K562 (cell line): ENCODE results near the gene VPS4B. TPM values are rescaled to one million over a fixed set of nuclear protein-coding genes. Genes with fewer than 3 reads are reported as not detected.

Source experiments
- ATAC-seq: fragments of 200-7000 bp; cut with Tn5 transposase; 3 replicates; pipeline ENCODE4 v1.9.1; 2020; ENCODE audit warnings: moderate library complexity
- BruUV-seq: library from RNA; stranded (reverse); fragments of 400-500 nt; replicated peaks from 2 replicates; lab custom pipeline; 2021; lab: Mats Ljungman, UMichigan
- CTCF ChIA-PET: fragments of 300-600 bp; formaldehyde crosslinking; extraction: SDS; loops from one replicate; lab custom pipeline; 2021; ENCODE audit warnings: low intra/inter-chr PET ratio; lab: Yijun Ruan, JAX
- POLR2A ChIA-PET: fragments of 300-600, 350-650 bp; sonication (Branson Sonifier 250); formaldehyde crosslinking; extraction: SDS; loops from one replicate; lab custom pipeline; 2021; ENCODE audit warnings: antibody characterized with exemption, inconsistent platforms; lab: Yijun Ruan, JAX
- DNase-seq, 4 experiments: peaks; one replicate each; pipeline versions ENCODE4 v3.0.0 to v3.0.0-alpha.2; 2011 to 2018; ENCODE audit warnings: low spot score in 3 of 4, mixed read lengths in 3 of 4; ENCODE audit errors: extremely low read depth in 1 of 4
- FAIRE-seq: peaks from 2 replicates; lab custom pipeline; 2011; peaks lifted over from hg19 to GRCh38; lab: Jason Lieb, UNC
- H2AFZ ChIP-seq: 2 replicates; pipeline ENCODE4 v1.6.0; 2011; ENCODE audit warnings: low read depth, low read length, control low read depth, inconsistent platforms
- H3K27ac ChIP-seq: fragments of 200-600 bp; 3 replicates; pipeline ENCODE4 v1.8.0; 2011; ENCODE audit warnings: low read depth, mild to moderate bottlenecking, control low read depth, inconsistent platforms, low read length, moderate library complexity, mixed read lengths; ENCODE audit errors: extremely low read depth
- H3K27me3 ChIP-seq, 2 experiments: fragments of 300-600 bp in 1 of 2; 2 replicates in 1 of 2; 3 replicates in 1 of 2; pipeline versions ENCODE4 v1.6.0 to v1.8.0; 2011; ENCODE audit warnings: inconsistent platforms in 2 of 2, low read length in 2 of 2, mild to moderate bottlenecking in 1 of 2, mixed read lengths in 1 of 2, moderate library complexity in 1 of 2; ENCODE audit not compliant: control insufficient read depth in 2 of 2, insufficient read depth in 2 of 2
- H3K36me3 ChIP-seq: fragments of 300-600 bp; 3 replicates; pipeline ENCODE4 v1.8.0; 2011; ENCODE audit warnings: mild to moderate bottlenecking, low read length, inconsistent platforms; ENCODE audit not compliant: control insufficient read depth, insufficient read depth
- H3K4me1 ChIP-seq, 2 experiments: fragments of 200-600 bp in 1 of 2; replicated peaks in 1 of 2; 2 replicates in 1 of 2; 3 replicates in 1 of 2; pipeline versions ENCODE4 v1.5.1 to v1.8.0; 2011; ENCODE audit warnings: inconsistent platforms in 2 of 2, low read length in 2 of 2, mild to moderate bottlenecking in 1 of 2, mixed read lengths in 1 of 2, moderate library complexity in 1 of 2; ENCODE audit not compliant: control insufficient read depth in 2 of 2, insufficient read depth in 2 of 2
- H3K4me2 ChIP-seq: 2 replicates; pipeline ENCODE4 v1.6.1; 2011; ENCODE audit warnings: low read length, control low read depth, inconsistent platforms, mixed read lengths; ENCODE audit not compliant: insufficient read depth
- H3K4me3 ChIP-seq: fragments of 200-600 bp; sonication (generic), shearing (Covaris generic); 2 replicates; pipeline ENCODE4 v1.5.1; 2016; ENCODE audit warnings: control low read depth, inconsistent platforms
- H3K79me2 ChIP-seq: fragments of 200-600 bp; 3 replicates; pipeline ENCODE4 v1.8.0; 2011; ENCODE audit warnings: low read length, inconsistent platforms; ENCODE audit not compliant: control insufficient read depth, insufficient read depth
- H3K9ac ChIP-seq, 2 experiments: 2 replicates each; pipeline versions ENCODE4 v1.6.0 to v1.6.1; 2011; ENCODE audit warnings: low read depth in 2 of 2, low read length in 2 of 2, control low read depth in 1 of 2, inconsistent platforms in 1 of 2, mild to moderate bottlenecking in 1 of 2, mixed read lengths in 1 of 2; ENCODE audit not compliant: insufficient read depth in 1 of 2
- H3K9me1 ChIP-seq: one replicate; pipeline ENCODE4 v1.6.0; 2011; ENCODE audit warnings: inconsistent platforms, mild to moderate bottlenecking, low read length, moderate library complexity; ENCODE audit not compliant: control insufficient read depth, insufficient read depth
- H3K9me3 ChIP-seq: replicated peaks from 2 replicates; pipeline ENCODE4 v1.5.1; 2011; ENCODE audit warnings: low read depth, low read length, inconsistent platforms; ENCODE audit not compliant: control insufficient read depth, insufficient read depth
- H4K20me1 ChIP-seq: replicated peaks from 2 replicates; pipeline ENCODE4 v1.6.1; 2011; ENCODE audit warnings: low read length, inconsistent platforms, mixed read lengths; ENCODE audit not compliant: control insufficient read depth, insufficient read depth
- CC2D1A ChIP-seq: fragments of 450-650 bp; IDR thresholded peaks from 2 replicates; pipeline ENCODE4 v1.6.1; 2017; ENCODE audit warnings: mild to moderate bottlenecking
- CEBPG ChIP-seq, 3 experiments: fragments of 200-800 bp in 1 of 3; sonication (Bioruptor generic) in 1 of 3; sonication (generic) in 1 of 3; formaldehyde crosslinking in 1 of 3; IDR thresholded peaks in 2 of 3; conservative IDR thresholded peaks in 1 of 3; 2 replicates each; pipeline versions ENCODE4 v1.6.1 to v1.8.0; 2016 to 2022; ENCODE audit warnings: missing compliant biosample characterization in 2 of 3, missing genetic modification characterization in 2 of 3, mild to moderate bottlenecking in 1 of 3, missing genetic modification reagents in 1 of 3
- XRCC4 ChIP-seq: IDR thresholded peaks from one replicate; pipeline ENCODE4 v1.6.1; 2011; ENCODE audit not compliant: insufficient read depth, insufficient read length; ENCODE audit errors: extremely low read depth
- WGBS: fragments of 100-300 bp; shearing (Covaris generic); methylation state at CpG from one replicate; pipeline ENCODE4 v1.1.6; 2016; ENCODE audit warnings: low coverage, mixed read lengths; ENCODE audit not compliant: insufficient coverage; ENCODE audit errors: missing lambda C conversion rate; 5-methylcytosine and 5-hydroxymethylcytosine counted together
- in situ Hi-C: fragments of 300-500 bp; cut with MboI; formaldehyde crosslinking; loops from 4 replicates; pipeline ENCODE4 v1.15.0; 2018; ENCODE audit warnings: inconsistent platforms, mixed read lengths
- intact Hi-C: fragments of 100-400 bp; cut with micrococcal nuclease; formaldehyde crosslinking; loops from 2 replicates; pipeline ENCODE4 v1.14.2; 2022
- polyA plus RNA-seq, 8 experiments: library from polyadenylated mRNA; depleted of rRNA in 4 of 8; stranded (reverse) in 5 of 8; unstranded in 3 of 8; fragments of >200 nt; fragmentation: Nextera tagmentation in 2 of 8; fragmentation: Illumina TruSeq in 1 of 8; extraction: Ambion mirVana in 2 of 8; extraction: Trizol in 1 of 8; gene quantifications; 2 replicates each; pipeline versions ENCODE4 v1.2.1 to v1.2.3, GENCODE V29; 2011 to 2014; ENCODE audit warnings: inconsistent platforms in 1 of 8, missing spikeins in 1 of 8
- total RNA-seq, 7 experiments: library from RNA; depleted of rRNA in 6 of 7; stranded (reverse); fragments of >200 nt in 6 of 7; fragmentation: Illumina TruSeq in 2 of 7; extraction: Trizol in 2 of 7; gene quantifications; 2 replicates each; pipeline versions ENCODE4 v1.2.1 to v1.2.3, GENCODE V29; 2011 to 2021; ENCODE audit warnings: low replicate concordance in 1 of 7
- TF ChIP-seq, protein P1 (sequence below): fragments of 450-650 bp; IDR thresholded peaks from 2 replicates; pipeline ENCODE4 v1.7.0; 2016; ENCODE audit warnings: borderline replicate concordance

The VPS4B gene
- total and polyA plus RNA-seq, 9 of the 15 experiments (the other 6 are each of a cell fraction or from before 2014, with no cell fraction given), result 7.3 to 16.4 (median 10.4) TPM

DNA sequence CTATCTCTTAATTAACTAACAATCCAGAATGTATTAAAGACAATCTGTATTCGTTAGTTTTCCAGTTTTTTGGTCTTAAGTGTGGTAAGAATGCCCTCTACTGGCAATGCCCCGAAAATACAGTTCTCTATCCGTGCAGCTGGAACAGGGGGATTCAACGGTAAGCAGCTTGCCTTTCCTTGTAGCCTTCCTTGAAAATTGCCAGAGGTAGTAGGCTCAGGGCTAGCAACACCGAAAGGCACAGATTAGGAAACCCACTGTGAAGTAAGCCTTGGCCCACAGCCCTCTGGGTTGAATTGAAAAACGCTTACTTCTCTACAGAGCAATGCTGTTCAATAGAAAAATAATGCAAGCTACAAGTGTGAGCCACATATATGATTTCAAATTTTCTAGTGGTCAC, 17.1 kb upstream of the VPS4B start (continued):
- TF ChIP-seq XRCC4, result no peak
- TF ChIP-seq, protein P1, sequence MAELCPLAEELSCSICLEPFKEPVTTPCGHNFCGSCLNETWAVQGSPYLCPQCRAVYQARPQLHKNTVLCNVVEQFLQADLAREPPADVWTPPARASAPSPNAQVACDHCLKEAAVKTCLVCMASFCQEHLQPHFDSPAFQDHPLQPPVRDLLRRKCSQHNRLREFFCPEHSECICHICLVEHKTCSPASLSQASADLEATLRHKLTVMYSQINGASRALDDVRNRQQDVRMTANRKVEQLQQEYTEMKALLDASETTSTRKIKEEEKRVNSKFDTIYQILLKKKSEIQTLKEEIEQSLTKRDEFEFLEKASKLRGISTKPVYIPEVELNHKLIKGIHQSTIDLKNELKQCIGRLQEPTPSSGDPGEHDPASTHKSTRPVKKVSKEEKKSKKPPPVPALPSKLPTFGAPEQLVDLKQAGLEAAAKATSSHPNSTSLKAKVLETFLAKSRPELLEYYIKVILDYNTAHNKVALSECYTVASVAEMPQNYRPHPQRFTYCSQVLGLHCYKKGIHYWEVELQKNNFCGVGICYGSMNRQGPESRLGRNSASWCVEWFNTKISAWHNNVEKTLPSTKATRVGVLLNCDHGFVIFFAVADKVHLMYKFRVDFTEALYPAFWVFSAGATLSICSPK, result no peak

DNA sequence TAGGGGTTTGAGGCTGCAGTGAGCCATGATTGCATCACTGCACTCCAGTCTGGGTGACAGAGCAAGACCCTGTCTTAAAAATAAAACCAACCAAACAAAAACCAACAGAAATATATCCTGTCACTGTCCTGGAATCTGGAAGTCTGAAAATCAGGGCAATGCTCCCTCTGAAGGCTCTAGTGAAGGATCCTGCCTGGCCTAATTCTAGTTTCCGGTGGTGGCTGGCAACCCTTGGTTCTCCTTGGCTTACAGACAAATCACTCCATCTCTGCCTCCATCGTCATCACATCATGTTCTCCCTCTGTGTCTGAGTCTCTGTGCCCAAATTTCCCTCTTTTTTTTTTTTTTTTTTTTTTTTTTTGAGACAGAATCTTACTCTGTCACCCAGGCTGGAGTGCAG, 15.9 kb upstream of the VPS4B start:
- Histone ChIP-seq H3K36me3 (no peaks in the 10 kb centered on the region), H3K9me3 (no peaks in the 10 kb centered on the region), H3K27me3 (peaks cover 3 to 9% of the 10 kb centered on the region in 2 experiments; a peak in 4 of 5 replicates), H3K9ac (no peak overlapping the region), H3K27ac (no peak overlapping the region), H3K4me1 (no peaks in the 10 kb centered on the region), H3K4me3 (no peak overlapping the region), H2AFZ (no peak overlapping the region), H3K79me2 (no peaks in the 10 kb centered on the region), H3K4me2 (no peak overlapping the region), H3K9me1 (no peaks in the 10 kb centered on the region), H4K20me1 (no peaks in the 10 kb centered on the region)
- ATAC-seq (no peak), FAIRE-seq (no peak), DNase-seq (no peak)
- 40% methylated on average over 1 of the region's 2 CpGs for WGBS
- CTCF ChIA-PET, result interaction anchor here (1.0 kb wide), 1 partner anchor 98 kb away, joined by 3 read pairs; no protein-coding TSS in a partner anchor
- in situ Hi-C loops (loop anchor here (10.0 kb wide), 3 partner anchors 93 to 423 kb away; no protein-coding TSS in a partner anchor), intact Hi-C loops (no loop called here)
- POLR2A ChIA-PET, result interaction anchor here (1.1 kb wide), 1 partner anchor 15 kb away, joined by 3 read pairs; no protein-coding TSS in a partner anchor
- TF ChIP-seq CEBPG (CRISPR knock-in tag; IDR thresholded peaks at IDR 0.05) (no peak), CEBPG (tag; conservative IDR thresholded peaks at IDR 0.05 in 1 of 2, IDR thresholded peaks at IDR 0.05 in 1 of 2) (peak in 1 of 2 experiments; percentile 29; a peak in 1 of 4 replicates), CC2D1A (no peak)
- BruUV-seq, result no TSS peak
